Stimulated activated naive CD8-positive, alpha-beta T cell treated with anti-CD3 and anti-CD28 coated beads, Interleukin-15, Interleukin-2, amounts not matched to agents 100 U/mL and 50 U/mL, for 24 hours (primary cell): ENCODE measurements around the gene ZNF429.
"Not testable (repeated sequence)": the region's sequence is repeated elsewhere in the genome, so short reads cannot be mapped to it uniquely, and the experiment has no call there.

Experiments
- ATAC-seq: fragments of 150-1000 bp; cut with Tn5 transposase; one replicate; pipeline ENCODE4 v1.10.0; 2021
- DNase-seq: peaks from one replicate; pipeline ENCODE4 v3.0.0; 2021

The ZNF429 gene

DNA sequence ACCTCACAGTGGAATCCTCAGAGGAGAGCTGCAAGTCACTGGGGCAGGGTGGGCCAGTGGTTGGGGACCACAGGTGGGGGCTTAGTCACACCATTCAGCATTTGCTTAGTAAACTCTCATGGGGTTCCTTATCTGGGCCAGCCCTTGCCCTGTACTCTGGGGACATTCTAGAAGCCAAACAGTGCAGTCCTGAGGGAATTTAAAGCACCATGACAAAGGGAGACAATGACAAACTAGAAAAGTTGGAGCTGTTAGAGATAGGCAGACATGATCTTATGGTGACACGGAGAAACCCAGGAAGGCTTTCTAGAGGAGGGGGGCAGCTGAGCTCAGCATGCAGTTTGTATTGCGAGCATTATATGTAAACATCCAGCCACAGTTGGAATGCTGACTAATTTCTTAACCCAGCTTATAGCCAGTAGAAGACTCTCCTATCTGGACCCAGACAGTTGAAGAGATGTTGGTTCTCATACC, 87.6 kb downstream of the ZNF429 start:
- ATAC-seq = no peak
- DNase-seq = no peak

DNA sequence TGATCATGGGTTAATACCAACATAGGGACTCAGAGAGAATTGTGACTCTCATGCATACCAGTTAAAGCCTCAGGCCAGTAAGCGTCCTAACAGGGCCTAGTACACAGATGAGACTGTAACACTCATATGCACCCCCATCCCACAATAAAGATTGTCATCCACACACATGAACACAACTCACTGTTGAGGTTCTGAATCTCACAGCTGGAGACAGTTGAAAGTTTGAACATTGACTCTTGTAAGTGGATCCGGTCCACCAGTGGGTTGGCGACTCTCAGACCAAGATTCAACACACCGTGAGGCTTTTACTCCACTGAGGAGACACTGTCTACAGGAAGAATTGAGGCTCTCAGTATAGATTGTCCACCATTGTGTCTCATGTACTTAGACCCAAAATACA, 88.1 kb downstream of the ZNF429 start:
- DNase-seq = no peak
- ATAC-seq = no peak

DNA sequence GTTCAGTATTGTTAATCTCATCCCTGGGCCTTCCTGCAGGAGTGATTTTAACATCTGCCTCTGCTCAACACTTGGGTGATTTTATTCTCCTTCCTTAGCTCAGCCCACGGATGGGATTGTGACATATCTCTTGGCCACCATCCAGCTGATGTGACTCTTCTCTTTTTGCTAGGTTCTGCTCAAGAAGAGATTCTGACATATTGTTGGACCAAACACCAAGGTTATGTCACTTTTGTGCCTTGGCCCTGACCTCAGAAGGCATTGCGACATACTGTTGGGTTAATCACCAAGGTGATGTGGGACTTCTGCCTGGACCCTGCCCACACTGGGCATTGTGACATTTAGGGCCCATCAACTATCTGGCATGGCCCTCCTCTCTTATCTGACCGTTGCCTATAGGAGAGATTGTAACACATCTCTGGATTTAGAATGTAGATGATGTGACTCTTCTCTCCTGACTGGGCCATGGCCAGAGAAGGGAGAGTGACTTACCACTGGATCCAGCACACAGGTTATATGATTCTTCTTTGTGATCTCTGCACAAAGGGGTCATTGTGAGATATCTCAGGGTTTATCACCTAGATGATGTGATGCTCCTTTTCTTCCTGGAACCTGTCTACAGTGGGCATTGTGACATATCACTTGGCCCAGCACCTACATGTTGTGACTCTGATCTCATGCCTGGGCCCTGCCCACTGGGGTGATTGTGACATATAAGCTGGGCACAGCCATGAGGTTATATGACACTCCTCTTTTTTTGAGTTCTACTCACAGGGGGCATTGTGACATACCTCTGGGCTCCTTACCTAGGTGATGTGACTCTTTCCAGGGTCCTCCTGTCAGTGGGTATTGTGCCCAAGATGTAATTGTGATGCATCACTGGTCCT, 88.8 kb downstream of the ZNF429 start:
- DNase-seq (no peak), ATAC-seq (no peak)

DNA sequence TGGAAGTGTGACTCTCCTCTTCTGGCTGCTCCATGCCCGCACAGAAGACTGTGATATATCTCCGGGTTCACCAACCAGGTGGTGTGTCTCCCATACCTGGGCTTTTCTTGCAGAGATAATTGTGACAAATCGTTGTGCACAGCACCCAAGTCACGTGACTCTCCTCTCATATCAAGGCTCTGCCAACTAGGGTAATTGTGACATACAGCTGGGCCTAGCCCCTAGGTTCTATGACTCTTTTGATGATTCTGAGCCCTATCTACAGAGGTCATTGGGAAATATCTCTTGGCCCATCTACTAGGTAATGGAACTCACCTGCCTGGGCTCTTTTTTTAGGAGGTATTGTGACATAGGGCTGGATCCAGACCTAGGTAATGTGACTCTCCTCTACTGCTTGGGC, 89.8 kb downstream of the ZNF429 start:
- no peak for ATAC-seq
- no peak for DNase-seq

DNA sequence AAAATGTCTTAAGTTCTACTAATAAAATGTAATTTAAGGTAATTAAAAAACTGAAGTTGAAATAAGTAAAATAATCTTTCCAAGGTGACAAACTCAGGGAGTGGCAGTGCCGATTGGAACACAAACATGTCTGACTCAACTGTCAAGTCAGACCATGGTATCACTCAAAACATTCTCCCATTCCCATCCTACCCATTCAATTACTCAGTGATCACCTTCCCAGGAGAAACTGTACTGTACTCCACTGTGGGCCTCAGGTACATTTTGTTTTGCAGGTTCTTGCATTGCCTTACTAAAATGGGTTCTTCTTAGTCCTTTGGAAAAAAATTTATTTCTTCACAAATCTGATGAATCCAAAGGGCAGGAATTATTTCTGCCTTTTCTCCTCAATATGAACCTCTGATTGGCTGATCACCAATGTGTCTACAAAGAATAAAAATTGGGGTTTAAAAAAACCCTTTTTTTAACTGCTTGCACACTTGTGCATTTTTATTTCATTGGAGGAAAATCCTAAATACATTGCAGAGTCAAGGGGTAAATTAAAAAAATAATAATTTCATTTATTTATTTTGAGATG, 96.8 kb downstream of the ZNF429 start:
- ATAC-seq (no peak), DNase-seq (no peak)

DNA sequence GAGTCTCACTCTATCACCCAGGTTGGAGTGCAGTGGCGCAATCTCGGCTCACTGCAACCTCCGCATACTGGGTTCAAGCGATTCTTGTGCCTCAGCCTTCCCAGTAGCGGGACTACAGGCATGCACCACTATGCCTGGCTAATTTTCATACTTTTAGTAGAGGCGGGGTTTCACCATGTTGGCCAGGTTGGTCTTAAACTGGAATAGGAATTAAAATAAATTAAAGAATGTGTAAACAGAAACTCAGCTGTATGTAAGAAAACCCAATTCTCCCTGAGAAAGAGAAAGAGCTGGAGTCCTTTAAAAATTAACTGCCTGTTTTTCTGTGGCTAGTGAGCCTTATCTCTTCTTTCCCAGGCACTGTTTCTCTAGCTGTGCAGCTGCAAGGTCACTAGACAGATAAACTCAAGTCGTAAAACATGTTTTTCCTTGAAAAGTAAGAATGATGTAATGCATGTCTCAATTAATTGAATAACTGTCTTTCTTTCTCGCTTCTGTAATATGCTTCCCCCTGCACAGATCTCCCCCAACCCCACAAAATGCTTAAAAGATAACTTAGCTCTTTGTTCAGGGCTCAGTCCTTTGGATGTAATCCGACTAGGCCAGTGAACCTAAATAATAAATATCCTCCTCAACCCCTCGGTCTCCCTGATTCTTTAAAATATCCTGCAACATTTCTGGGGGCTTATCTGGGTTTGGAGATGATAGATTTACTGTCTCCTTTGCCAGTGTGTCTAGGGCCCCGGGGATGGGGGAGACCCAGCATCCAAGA, 97.4 kb downstream of the ZNF429 start:
- ATAC-seq, DNase-seq: not testable (repeated sequence)

DNA sequence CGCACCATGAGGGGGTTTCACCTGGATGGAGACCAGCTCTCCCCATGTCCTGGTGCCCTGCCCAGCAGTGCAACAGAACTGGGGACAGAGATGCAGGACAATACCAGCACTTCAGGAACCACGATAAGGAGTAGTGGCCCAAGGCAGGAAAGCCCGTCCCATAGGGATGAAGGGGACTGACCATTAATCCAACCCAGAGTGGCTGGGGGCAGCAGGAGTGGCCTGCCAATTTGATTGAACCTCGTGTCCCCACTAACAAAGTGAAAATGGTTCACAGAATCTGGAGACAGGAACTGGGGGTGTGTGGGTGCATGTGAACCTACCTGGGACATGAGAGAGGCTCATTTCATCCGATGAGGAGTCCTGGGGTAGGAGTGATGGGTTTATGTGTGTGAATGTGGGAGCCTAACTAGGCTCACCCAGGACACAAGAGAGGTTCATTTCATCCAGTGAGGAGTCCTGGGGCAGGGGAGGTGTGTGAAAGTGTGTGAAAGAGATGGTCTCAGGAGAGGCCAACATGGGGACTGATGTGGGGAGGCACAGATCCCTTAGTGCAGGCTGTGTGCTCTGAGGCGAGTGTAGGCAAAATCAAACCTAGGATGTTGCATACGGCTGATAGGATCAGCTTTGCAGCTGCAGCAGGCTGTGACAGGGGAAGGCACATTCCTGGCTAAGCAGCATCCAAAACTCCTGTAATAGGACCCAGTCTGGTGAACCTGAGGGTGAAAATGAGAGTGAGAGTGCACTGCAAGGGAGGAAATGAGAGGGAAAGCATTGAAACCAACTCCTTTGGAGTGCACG, 98.2 kb downstream of the ZNF429 start:
- no peak for ATAC-seq
- DNase-seq = no peak

DNA sequence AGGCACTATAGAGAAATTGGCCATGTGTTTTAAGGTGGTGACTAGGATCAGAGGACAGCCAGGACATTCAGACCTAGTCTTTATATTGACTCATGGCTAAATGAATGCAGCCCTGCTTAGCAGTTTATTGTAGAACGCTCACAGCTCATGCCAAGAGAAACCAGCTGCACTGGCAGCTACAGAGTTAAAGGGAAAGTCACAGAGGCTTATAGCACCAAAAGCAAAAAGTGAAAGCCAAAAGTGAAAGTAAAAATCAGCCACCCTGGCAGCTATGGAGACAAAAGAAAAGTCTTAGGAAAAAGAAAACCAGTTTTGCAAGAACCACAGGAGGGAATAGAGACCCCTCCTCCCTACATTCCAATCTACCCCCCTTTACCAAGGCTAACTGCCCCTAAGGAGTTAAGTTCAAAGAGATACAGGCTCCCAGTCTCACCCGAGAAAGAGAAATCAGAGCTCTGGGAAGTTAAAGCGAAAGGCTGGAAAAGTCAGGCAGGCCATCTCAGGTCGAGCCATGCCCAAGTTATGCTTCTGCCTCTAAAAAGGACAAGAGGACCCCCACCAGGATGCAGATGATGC, 99.0 kb downstream of the ZNF429 start:
- ATAC-seq (no peak), DNase-seq (no peak)
